GM23338 (cell line): ENCODE results near the gene ATP6V1G3. TPM values are rescaled to one million over a fixed set of nuclear protein-coding genes. Genes with fewer than 3 reads are reported as not detected.

Source experiments
- ATAC-seq: fragments of 200-7000 bp; cut with Tn5 transposase; 3 replicates; pipeline ENCODE4 v1.9.1; 2020
- DNase-seq: peaks from one replicate; pipeline ENCODE4 v3.0.0-alpha.2; 2015; ENCODE audit warnings: low spot score
- H2AFZ ChIP-seq: fragments of 200-600 bp; sonication (generic); 2 replicates; pipeline ENCODE4 v1.8.0; 2016; ENCODE audit warnings: antibody characterized with exemption, mild to moderate bottlenecking, moderate library complexity
- H3F3A ChIP-seq: fragments of 200-600 bp; sonication (generic); replicated peaks from 2 replicates; pipeline ENCODE4 v1.8.0; 2017; ENCODE audit warnings: antibody characterized with exemption, mixed run types, low read depth
- H3K27ac ChIP-seq: fragments of 200-600 bp; sonication (generic); 2 replicates; pipeline ENCODE4 v1.6.1; 2016; ENCODE audit warnings: low read depth
- H3K27me3 ChIP-seq: fragments of 200-600 bp; sonication (generic); 2 replicates; pipeline ENCODE4 v1.8.0; 2016; ENCODE audit warnings: mild to moderate bottlenecking, mixed run types, moderate library complexity; ENCODE audit not compliant: insufficient read depth
- H3K36me3 ChIP-seq: fragments of 200-600 bp; sonication (generic); 2 replicates; pipeline ENCODE4 v1.8.0; 2016; ENCODE audit warnings: mild to moderate bottlenecking; ENCODE audit not compliant: insufficient read depth
- H3K4me1 ChIP-seq: fragments of 200-600 bp; sonication (generic); 2 replicates; pipeline ENCODE4 v1.8.0; 2016; ENCODE audit warnings: mild to moderate bottlenecking, moderate library complexity; ENCODE audit not compliant: insufficient read depth
- H3K4me2 ChIP-seq: fragments of 200-600 bp; sonication (generic); 2 replicates; pipeline ENCODE4 v1.7.1; 2017; ENCODE audit warnings: mixed run types
- H3K4me3 ChIP-seq: fragments of 200-600 bp; sonication (generic); 2 replicates; pipeline ENCODE4 v1.6.1; 2016; ENCODE audit warnings: mixed run types
- H3K79me2 ChIP-seq: fragments of 200-600 bp; sonication (generic); replicated peaks from 2 replicates; pipeline ENCODE4 v1.8.0; 2017; ENCODE audit warnings: mild to moderate bottlenecking; ENCODE audit not compliant: insufficient read depth
- H3K9me2 ChIP-seq: fragments of 200-600 bp; sonication (generic); 2 replicates; pipeline ENCODE4 v1.8.0; 2017; ENCODE audit not compliant: insufficient read depth
- H4K20me1 ChIP-seq: fragments of 200-600 bp; sonication (generic); replicated peaks from 2 replicates; pipeline ENCODE4 v1.8.0; 2017; ENCODE audit warnings: mild to moderate bottlenecking; ENCODE audit not compliant: insufficient read depth
- H3K27ac Mint-ChIP-seq: 2 replicates; pipeline ENCODE4 v1.8.0; 2020; ENCODE audit warnings: inconsistent platforms, mild to moderate bottlenecking, moderate library complexity, mixed read lengths
- H3K27me3 Mint-ChIP-seq: 3 replicates; pipeline ENCODE4 v1.8.0; 2022; ENCODE audit warnings: low read depth, mild to moderate bottlenecking, moderate library complexity, mixed read lengths, inconsistent platforms; ENCODE audit not compliant: insufficient read depth, poor library complexity
- H3K36me3 Mint-ChIP-seq: 3 replicates; pipeline ENCODE4 v1.8.0; 2021; ENCODE audit warnings: low read depth, mild to moderate bottlenecking, inconsistent platforms, moderate library complexity, mixed read lengths
- H3K4me1 Mint-ChIP-seq: 3 replicates; pipeline ENCODE4 v1.8.0; 2020; ENCODE audit warnings: mild to moderate bottlenecking, inconsistent platforms, mixed read lengths
- H3K4me3 Mint-ChIP-seq: 3 replicates; pipeline ENCODE4 v1.8.0; 2021; ENCODE audit warnings: moderate library complexity, mild to moderate bottlenecking, inconsistent platforms, mixed read lengths
- H3K9me3 Mint-ChIP-seq: 3 replicates; pipeline ENCODE4 v1.8.0; 2020; ENCODE audit warnings: moderate library complexity, mild to moderate bottlenecking, inconsistent platforms, mixed read lengths
- CREB1 ChIP-seq: fragments of 250-450 bp; sonication (Bioruptor Pico); IDR thresholded peaks from 2 replicates; pipeline ENCODE4 v1.5.0; 2020; ENCODE audit warnings: low read depth, mild to moderate bottlenecking, moderate library complexity
- CTCF ChIP-seq, 2 experiments: fragments of 200-600 bp in 1 of 2; sonication (generic) in 1 of 2; conservative IDR thresholded peaks; 2 replicates each; pipeline versions ENCODE4 v1.5.1 to v1.6.1; 2016 to 2017; ENCODE audit warnings: antibody characterized with exemption in 2 of 2, low read depth in 2 of 2, mild to moderate bottlenecking in 2 of 2, moderate library complexity in 1 of 2
- ETS1 ChIP-seq: IDR thresholded peaks from 2 replicates; pipeline ENCODE4 v1.6.1; 2016; ENCODE audit warnings: antibody characterized with exemption
- EZH2 ChIP-seq: fragments of 200-600 bp; sonication (generic); IDR thresholded peaks from one replicate; pipeline ENCODE4 v1.8.0; 2017; ENCODE audit warnings: antibody characterized with exemption, mild to moderate bottlenecking, low read depth; ENCODE audit not compliant: unreplicated experiment
- EZH2phosphoT487 ChIP-seq: fragments of 200-600 bp; sonication (generic); IDR thresholded peaks from one replicate; pipeline ENCODE4 v1.8.1; 2018; ENCODE audit warnings: antibody characterized with exemption; ENCODE audit not compliant: unreplicated experiment
- JUNB ChIP-seq: IDR thresholded peaks from one replicate; pipeline ENCODE4 v1.6.1; 2016; ENCODE audit warnings: antibody characterized with exemption; ENCODE audit not compliant: unreplicated experiment
- NANOG ChIP-seq: IDR thresholded peaks from 2 replicates; pipeline ENCODE4 v1.6.1; 2016; ENCODE audit warnings: antibody characterized with exemption, borderline replicate concordance
- POLR2AphosphoS5 ChIP-seq: IDR thresholded peaks from 2 replicates; pipeline ENCODE4 v1.6.1; 2016; ENCODE audit warnings: antibody characterized with exemption, low read depth
- STAT1 ChIP-seq: IDR thresholded peaks from one replicate; pipeline ENCODE4 v1.6.1; 2016; ENCODE audit warnings: antibody characterized with exemption; ENCODE audit not compliant: unreplicated experiment
- ZNF114 ChIP-seq: fragments of 250-450 bp; sonication (Bioruptor Pico); IDR thresholded peaks from 2 replicates; pipeline ENCODE4 v1.5.0; 2020; ENCODE audit warnings: mild to moderate bottlenecking, moderate library complexity
- ZNF331 ChIP-seq: fragments of 250-450 bp; sonication (Bioruptor Pico); IDR thresholded peaks from 2 replicates; pipeline ENCODE4 v1.5.0; 2020; ENCODE audit warnings: low read depth, mild to moderate bottlenecking, moderate library complexity
- ZNF462 ChIP-seq: fragments of 250-450 bp; sonication (Bioruptor Pico); IDR thresholded peaks from 2 replicates; pipeline ENCODE4 v1.5.0; 2020; ENCODE audit warnings: mild to moderate bottlenecking, moderate library complexity
- polyA plus RNA-seq: library from polyadenylated mRNA; unstranded; fragments of >200 nt; fragmentation: Nextera tagmentation; extraction: Ambion mirVana; gene quantifications from 2 replicates; pipeline ENCODE4 v1.2.1, GENCODE V29; 2016
- total RNA-seq: library from RNA; depleted of rRNA; stranded (reverse); fragments of >200 nt; shearing (Covaris generic); gene quantifications from 2 replicates; pipeline ENCODE4 v1.2.3, GENCODE V29; 2014
- TF ChIP-seq, protein P1 (sequence below): IDR thresholded peaks from one replicate; pipeline ENCODE4 v1.6.1; 2018; ENCODE audit warnings: antibody characterized with exemption; ENCODE audit not compliant: unreplicated experiment

Gene ATP6V1G3
- total and polyA plus RNA-seq, 2 experiments from 2014 or later = not detected

DNA sequence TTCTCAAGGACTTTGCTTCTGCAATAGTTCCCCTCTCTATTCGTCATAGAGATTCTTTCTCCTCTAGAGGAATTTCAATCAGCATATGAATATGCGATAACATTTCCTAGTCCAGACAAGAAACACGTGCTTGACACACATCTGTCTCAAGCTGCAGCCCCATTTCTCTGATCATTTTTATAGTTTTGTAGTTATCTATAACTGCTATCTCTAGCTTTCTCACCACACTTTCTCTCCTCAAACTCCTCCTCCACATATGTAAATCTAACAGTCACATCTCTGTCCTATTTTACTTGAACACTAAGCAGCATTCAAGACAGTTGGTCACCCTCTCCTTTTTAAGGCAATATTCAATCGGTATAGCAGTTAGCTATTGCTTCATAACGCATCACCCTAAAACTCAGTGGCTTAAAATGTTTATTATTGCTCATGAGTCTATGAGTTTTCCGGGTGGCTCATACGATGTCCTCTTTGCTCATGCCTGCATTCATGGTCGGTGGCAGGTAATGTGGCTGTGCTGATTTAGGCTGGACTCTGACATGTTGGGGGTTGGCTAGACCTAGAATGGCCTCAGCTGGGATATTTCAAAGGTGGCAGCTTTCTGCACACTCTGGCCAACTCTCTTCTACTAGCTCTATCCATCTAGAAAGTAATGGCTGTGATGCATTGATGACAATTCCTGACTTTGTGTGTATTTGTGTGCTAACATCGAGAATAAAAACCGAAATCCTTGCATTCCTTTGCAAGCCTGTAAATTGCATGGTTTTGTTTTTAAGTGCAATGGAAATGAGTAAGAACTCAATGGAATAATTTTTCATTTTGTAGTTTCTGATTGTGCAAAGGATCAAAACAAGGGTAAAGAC lies 20.6 kb downstream of the ATP6V1G3 start:
- peak overlapping the region; percentile 56 for H3K27ac Mint-ChIP-seq
- Histone ChIP-seq H3K27ac (no peak overlapping the region), H4K20me1 (no peaks in the 10 kb centered on the region), H3K36me3 (no peaks in the 10 kb centered on the region), H3K4me3 (no peak overlapping the region; the same call in 1 of the 2 replicates), H2AFZ (no peak overlapping the region; the same call in 1 of the 2 replicates), H3K9me2 (no peaks in the 10 kb centered on the region; the same call in 1 of the 2 replicates), H3K27me3 (no peaks in the 10 kb centered on the region), H3K4me2 (peak overlapping the region; percentile 30), H3F3A (no peaks in the 10 kb centered on the region), H3K4me1 (peaks cover 23% of the 10 kb centered on the region), H3K79me2 (no peaks in the 10 kb centered on the region)
- no peaks in the 10 kb centered on the region for H3K9me3 Mint-ChIP-seq
- H3K36me3 Mint-ChIP-seq = no peaks in the 10 kb centered on the region
- ATAC-seq (no peak), DNase-seq (no peak)
- H3K4me1 Mint-ChIP-seq = peaks cover 39% of the 10 kb centered on the region
- TF ChIP-seq EZH2 (no peak), CREB1 (CRISPR knock-in tag) (no peak), ZNF114 (CRISPR knock-in tag) (no peak), ZNF331 (CRISPR knock-in tag) (no peak), JUNB (no peak), STAT1 (no peak), POLR2AphosphoS5 (no peak), EZH2phosphoT487 (no peak), ETS1 (no peak), CTCF (conservative IDR thresholded peaks at IDR 0.05; ENCODE audit: low read depth in 2 of 2) (no peak), NANOG (no peak), ZNF462 (CRISPR knock-in tag) (no peak)
- TF ChIP-seq, protein P1, sequence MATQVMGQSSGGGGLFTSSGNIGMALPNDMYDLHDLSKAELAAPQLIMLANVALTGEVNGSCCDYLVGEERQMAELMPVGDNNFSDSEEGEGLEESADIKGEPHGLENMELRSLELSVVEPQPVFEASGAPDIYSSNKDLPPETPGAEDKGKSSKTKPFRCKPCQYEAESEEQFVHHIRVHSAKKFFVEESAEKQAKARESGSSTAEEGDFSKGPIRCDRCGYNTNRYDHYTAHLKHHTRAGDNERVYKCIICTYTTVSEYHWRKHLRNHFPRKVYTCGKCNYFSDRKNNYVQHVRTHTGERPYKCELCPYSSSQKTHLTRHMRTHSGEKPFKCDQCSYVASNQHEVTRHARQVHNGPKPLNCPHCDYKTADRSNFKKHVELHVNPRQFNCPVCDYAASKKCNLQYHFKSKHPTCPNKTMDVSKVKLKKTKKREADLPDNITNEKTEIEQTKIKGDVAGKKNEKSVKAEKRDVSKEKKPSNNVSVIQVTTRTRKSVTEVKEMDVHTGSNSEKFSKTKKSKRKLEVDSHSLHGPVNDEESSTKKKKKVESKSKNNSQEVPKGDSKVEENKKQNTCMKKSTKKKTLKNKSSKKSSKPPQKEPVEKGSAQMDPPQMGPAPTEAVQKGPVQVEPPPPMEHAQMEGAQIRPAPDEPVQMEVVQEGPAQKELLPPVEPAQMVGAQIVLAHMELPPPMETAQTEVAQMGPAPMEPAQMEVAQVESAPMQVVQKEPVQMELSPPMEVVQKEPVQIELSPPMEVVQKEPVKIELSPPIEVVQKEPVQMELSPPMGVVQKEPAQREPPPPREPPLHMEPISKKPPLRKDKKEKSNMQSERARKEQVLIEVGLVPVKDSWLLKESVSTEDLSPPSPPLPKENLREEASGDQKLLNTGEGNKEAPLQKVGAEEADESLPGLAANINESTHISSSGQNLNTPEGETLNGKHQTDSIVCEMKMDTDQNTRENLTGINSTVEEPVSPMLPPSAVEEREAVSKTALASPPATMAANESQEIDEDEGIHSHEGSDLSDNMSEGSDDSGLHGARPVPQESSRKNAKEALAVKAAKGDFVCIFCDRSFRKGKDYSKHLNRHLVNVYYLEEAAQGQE = no peak
- H3K4me3 Mint-ChIP-seq = no peak overlapping the region
- H3K27me3 Mint-ChIP-seq = no peaks in the 10 kb centered on the region
